Adrenal gland (tissue), 12 donors: ENCODE data around the gene ANKRD53. TPM values are rescaled to one million over a fixed set of nuclear protein-coding genes. Genes with fewer than 3 reads are reported as not detected.

Source experiments
- polyA plus RNA-seq, 3 donors: library from polyadenylated mRNA; stranded (reverse); fragments of 200-250 nt in 2 of 3; fragments of 350-450 nt in 1 of 3; fragmentation: Illumina TruSeq in 1 of 3; extraction: RNeasy Lipid Tissue Mini Kit (QIAGEN cat#74804) in 1 of 3; gene quantifications; one replicate each; pipeline ENCODE4 v1.2.3, GENCODE V29; 2013 to 2014
- small RNA-seq, 2 donors: library from RNA; depleted of rRNA; stranded (forward); fragments of <200 nt; gene quantifications; one replicate each; pipeline ENCODE3, GENCODE V24; 2016
- total RNA-seq, 9 donors: library from RNA; depleted of rRNA in 4 of 9; stranded (reverse); fragments of >200 nt in 4 of 9; fragments of 120-200 nt in 1 of 9; fragmentation: NEBNext Ultra II Directional in 1 of 9; extraction: Animal tissue kit (Norgen Biotek cat#: 25700) in 1 of 9; gene quantifications; one replicate each; pipeline versions ENCODE4 v1.1.0 to v1.2.4, GENCODE V29; 2013 to 2023
- donor health status: healthy with polysubstance abuse.
- donor health status: Bipolar disorder and iron deficiency.
- donor health status: DM: yes; HTN: yes; CAD: no.
- donor health status: DM: no; HTN: no; CAD: no.
- donor health status: DM: no; HTN: no; CAD: no.
- donor health status: DM: yes; HTN: yes; CAD: no.

ANKRD53 gene
- total and polyA plus RNA-seq, 12 donors = 0.61 to 5.1 (median 2.1) TPM; not detected in 1

Small RNA genes lying within 50 kb of the gene (small RNA-seq; reads per million reads assigned to genes)
- gene RN7SL160P = 0 reads per million in 2 donors

Other genes starting within 250 kb of the ANKRD53 start
- 1 to 10 TPM in 5 of 9 donors, under 1 TPM in 3, not detected in 1; 0.69 to 5.6 (median 2.1) TPM for gene ADD2, start 210.4 kb upstream of the ANKRD53 start, total RNA-seq
- gene ADD2, start 210.4 kb upstream of the ANKRD53 start, polyA plus RNA-seq = 1 to 10 TPM in 1 of 3 donors, under 1 TPM in 2; 0.20 to 2.2 (median 0.72) TPM
- not detected for gene FIGLA, start 188.0 kb upstream of the ANKRD53 start, total RNA-seq
- not detected for gene FIGLA, start 188.0 kb upstream of the ANKRD53 start, polyA plus RNA-seq
- under 1 TPM in 1 of 9 donors, not detected in 8; 0.22 TPM for gene CLEC4F, start 158.0 kb upstream of the ANKRD53 start, total RNA-seq
- under 1 TPM in 2 of 3 donors, not detected in 1; 0.27 to 0.32 TPM for gene CLEC4F, start 158.0 kb upstream of the ANKRD53 start, polyA plus RNA-seq
- not detected for gene CD207, start 142.8 kb upstream of the ANKRD53 start, total RNA-seq
- gene CD207, start 142.8 kb upstream of the ANKRD53 start, polyA plus RNA-seq = under 1 TPM in 2 of 3 donors, not detected in 1; 0.07 to 0.10 TPM
- 1 to 10 TPM in 3 of 9 donors, under 1 TPM in 3, not detected in 3; 0.35 to 4.9 (median 0.93) TPM for gene VAX2, start 78.1 kb upstream of the ANKRD53 start, total RNA-seq
- gene VAX2, start 78.1 kb upstream of the ANKRD53 start, polyA plus RNA-seq = 1 to 10 TPM in 2 of 3 donors, not detected in 1; 2.5 to 3.0 TPM
- gene ATP6V1B1, start 42.7 kb upstream of the ANKRD53 start, total RNA-seq = 1 to 10 TPM in 1 of 9 donors, under 1 TPM in 4, not detected in 4; 0.14 to 1.3 (median 0.58) TPM
- 1 to 10 TPM in 2 of 3 donors, under 1 TPM in 1; 0.27 to 4.6 (median 1.9) TPM for gene ATP6V1B1, start 42.7 kb upstream of the ANKRD53 start, polyA plus RNA-seq
- 10 to 100 TPM; 20.0 to 96.6 (median 58.6) TPM for gene TEX261, start 16.2 kb downstream of the ANKRD53 start, total RNA-seq
- gene TEX261, start 16.2 kb downstream of the ANKRD53 start, polyA plus RNA-seq = 10 to 100 TPM; 17.9 to 95.2 (median 23.3) TPM
- 100 to 1,000 TPM in 3 of 9 donors, 10 to 100 TPM in 6; 56.8 to 144 (median 83.3) TPM for gene NAGK, start 90.0 kb downstream of the ANKRD53 start, total RNA-seq
- 100 to 1,000 TPM in 2 of 3 donors, 10 to 100 TPM in 1; 71.7 to 262 (median 203) TPM for gene NAGK, start 90.0 kb downstream of the ANKRD53 start, polyA plus RNA-seq
- 10 to 100 TPM; 20.1 to 44.8 (median 32.6) TPM for gene MCEE, start 151.6 kb downstream of the ANKRD53 start, total RNA-seq
- 10 to 100 TPM; 24.7 to 50.7 (median 26.8) TPM for gene MCEE, start 151.6 kb downstream of the ANKRD53 start, polyA plus RNA-seq
- gene MPHOSPH10, start 152.0 kb downstream of the ANKRD53 start, total RNA-seq = 10 to 100 TPM in 8 of 9 donors, 1 to 10 TPM in 1; 9.4 to 36.8 (median 22.2) TPM
- 10 to 100 TPM; 29.0 to 62.1 (median 44.9) TPM for gene MPHOSPH10, start 152.0 kb downstream of the ANKRD53 start, polyA plus RNA-seq
- 1 to 10 TPM in 7 of 9 donors, under 1 TPM in 2; 0.54 to 5.9 (median 3.2) TPM for gene PAIP2B, start 248.5 kb downstream of the ANKRD53 start, total RNA-seq
- gene PAIP2B, start 248.5 kb downstream of the ANKRD53 start, polyA plus RNA-seq = 1 to 10 TPM in 2 of 3 donors, under 1 TPM in 1; 0.98 to 2.1 (median 1.0) TPM